ENCODE measurements around the gene TNFSF10.

The TNFSF10 gene

DNA sequence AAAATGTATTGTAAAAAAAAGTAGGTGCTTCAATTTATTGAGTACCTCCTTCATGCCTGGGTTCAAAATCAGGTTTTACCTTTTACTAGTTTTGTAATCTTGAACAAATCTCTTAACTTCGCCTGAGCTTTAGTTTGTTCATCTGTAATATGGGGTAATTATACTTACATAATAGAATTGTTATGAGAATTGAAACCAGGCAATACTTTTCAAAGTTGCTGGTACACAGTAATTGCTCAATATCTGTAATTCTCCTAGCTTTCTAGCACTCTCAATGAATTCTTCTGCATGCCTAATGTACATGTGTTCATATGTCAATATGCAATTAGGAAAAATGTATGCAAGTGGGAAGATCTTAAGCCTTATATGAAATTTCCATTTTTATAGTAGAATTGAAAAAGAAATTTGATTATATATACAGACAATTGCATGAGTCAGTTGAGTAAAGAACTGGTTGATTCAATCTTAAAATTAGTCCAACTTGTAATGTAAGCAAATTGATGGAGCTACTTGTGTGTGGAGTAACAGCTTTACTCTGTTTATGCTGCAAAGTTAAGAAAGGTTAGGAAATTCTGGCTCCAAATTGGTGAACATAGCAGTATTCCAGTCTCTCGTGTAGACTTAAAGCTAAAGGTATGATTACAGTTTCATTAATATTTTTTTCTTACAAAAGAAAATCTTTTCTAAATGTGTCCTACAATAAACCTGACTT, 4.1 kb downstream of the TNFSF10 start:
- TF ChIP-seq POLR2AphosphoS5 (IDR thresholded peaks at IDR 0.05; ENCODE audit: low read depth, low read length) (no peak), SIN3A (IDR thresholded peaks at IDR 0.05; ENCODE audit: borderline replicate concordance, insufficient read depth, low read length) (no peak), FOXP2 (optimal IDR thresholded peaks at IDR 0.05; ENCODE audit: borderline replicate concordance, extremely low read depth, extremely low read length, insufficient read depth) (no peak), TAF1 (IDR thresholded peaks at IDR 0.05; ENCODE audit: borderline replicate concordance, insufficient read depth, low read length) (no peak)
- TF ChIP-seq, protein P1, sequence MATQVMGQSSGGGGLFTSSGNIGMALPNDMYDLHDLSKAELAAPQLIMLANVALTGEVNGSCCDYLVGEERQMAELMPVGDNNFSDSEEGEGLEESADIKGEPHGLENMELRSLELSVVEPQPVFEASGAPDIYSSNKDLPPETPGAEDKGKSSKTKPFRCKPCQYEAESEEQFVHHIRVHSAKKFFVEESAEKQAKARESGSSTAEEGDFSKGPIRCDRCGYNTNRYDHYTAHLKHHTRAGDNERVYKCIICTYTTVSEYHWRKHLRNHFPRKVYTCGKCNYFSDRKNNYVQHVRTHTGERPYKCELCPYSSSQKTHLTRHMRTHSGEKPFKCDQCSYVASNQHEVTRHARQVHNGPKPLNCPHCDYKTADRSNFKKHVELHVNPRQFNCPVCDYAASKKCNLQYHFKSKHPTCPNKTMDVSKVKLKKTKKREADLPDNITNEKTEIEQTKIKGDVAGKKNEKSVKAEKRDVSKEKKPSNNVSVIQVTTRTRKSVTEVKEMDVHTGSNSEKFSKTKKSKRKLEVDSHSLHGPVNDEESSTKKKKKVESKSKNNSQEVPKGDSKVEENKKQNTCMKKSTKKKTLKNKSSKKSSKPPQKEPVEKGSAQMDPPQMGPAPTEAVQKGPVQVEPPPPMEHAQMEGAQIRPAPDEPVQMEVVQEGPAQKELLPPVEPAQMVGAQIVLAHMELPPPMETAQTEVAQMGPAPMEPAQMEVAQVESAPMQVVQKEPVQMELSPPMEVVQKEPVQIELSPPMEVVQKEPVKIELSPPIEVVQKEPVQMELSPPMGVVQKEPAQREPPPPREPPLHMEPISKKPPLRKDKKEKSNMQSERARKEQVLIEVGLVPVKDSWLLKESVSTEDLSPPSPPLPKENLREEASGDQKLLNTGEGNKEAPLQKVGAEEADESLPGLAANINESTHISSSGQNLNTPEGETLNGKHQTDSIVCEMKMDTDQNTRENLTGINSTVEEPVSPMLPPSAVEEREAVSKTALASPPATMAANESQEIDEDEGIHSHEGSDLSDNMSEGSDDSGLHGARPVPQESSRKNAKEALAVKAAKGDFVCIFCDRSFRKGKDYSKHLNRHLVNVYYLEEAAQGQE (IDR thresholded peaks at IDR 0.05; ENCODE audit: insufficient read depth in 1 of 2, low read depth in 2 of 2, low read length in 2 of 2) = no peak

DNA sequence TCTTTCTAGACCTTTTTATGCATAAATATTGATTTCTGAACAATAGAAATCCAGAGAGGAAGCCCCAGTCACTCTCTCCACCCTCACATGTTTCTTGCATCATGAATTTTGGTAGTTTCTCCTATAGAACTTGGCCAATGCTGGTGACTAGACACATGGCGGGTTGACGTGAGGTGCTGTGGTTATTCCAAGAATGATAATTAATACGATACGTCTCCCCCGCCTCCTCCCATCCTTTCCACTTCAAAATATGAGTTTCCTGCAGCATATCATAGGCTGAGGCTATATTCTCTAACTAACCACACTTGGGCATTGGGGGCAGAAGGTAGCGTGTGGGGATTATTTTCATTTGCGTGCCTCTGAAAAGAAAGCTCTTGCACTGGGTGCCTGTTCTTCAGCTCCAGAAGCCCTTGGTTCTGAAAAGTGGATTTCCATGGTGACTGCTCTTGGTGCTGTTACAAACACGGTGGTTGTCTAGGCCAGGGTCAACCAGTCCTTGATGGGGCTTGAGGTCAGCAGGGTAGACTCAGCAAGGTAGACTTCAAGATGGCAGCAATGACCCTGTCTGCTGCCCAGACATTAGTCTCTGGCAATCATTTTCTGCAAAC, 5.3 kb downstream of the TNFSF10 start:
- TF ChIP-seq TAF1 (IDR thresholded peaks at IDR 0.05; ENCODE audit: borderline replicate concordance, insufficient read depth, low read length) = no peak
- TF ChIP-seq, protein P1 (IDR thresholded peaks at IDR 0.05; ENCODE audit: insufficient read depth in 1 of 2, low read depth in 2 of 2, low read length in 2 of 2) = no peak
- TF ChIP-seq SIN3A (IDR thresholded peaks at IDR 0.05; ENCODE audit: borderline replicate concordance, insufficient read depth, low read length) = no peak
- TF ChIP-seq POLR2AphosphoS5 (IDR thresholded peaks at IDR 0.05; ENCODE audit: low read depth, low read length) = no peak
- no peak for TF ChIP-seq FOXP2 (optimal IDR thresholded peaks at IDR 0.05; ENCODE audit: borderline replicate concordance, extremely low read depth, extremely low read length, insufficient read depth)

DNA sequence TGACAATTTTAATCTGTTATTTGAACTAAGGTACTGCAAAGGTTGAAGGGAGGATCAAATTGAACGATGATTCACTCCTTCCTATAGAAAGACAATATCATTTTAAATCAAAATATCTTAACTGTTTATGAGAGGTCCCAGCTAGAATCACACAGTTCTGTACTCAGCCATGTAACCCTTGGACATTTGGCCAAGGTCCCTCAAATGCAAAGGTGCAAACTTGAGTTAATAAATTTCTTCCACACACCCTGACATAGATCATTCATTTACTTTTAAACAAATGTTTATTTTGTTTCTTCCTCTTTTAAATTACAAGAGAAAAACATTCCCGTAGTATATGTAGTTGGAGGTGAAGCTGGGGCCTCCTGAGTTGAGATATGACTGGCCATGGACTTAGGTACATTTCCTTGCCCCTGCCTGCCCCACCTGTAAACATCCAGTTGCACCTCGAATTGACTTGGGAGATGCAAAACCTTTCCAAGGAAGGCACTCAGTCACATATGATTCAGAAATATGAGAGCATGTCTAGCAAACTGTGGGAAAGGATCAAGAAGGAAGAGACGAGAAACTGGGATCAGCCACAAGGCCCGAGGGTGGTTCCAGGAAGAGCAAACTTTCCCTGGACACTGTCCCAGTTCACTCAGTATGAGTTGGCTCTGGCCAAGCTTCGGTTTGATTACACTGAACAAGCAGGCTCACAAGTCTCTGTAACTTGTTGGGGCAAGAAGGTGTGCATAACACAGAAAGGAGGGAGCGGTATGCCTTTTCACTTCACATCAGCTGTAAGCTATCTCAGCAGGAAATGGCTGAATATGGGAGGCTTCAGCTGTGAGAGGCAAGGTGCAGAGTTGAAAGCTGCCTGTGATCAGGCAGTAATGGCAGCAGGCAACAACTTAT, 6.7 kb downstream of the TNFSF10 start:
- TF ChIP-seq POLR2AphosphoS5 (IDR thresholded peaks at IDR 0.05; ENCODE audit: low read depth, low read length) = no peak
- TF ChIP-seq TAF1 (IDR thresholded peaks at IDR 0.05; ENCODE audit: borderline replicate concordance, insufficient read depth, low read length) = no peak
- TF ChIP-seq FOXP2 (optimal IDR thresholded peaks at IDR 0.05; ENCODE audit: borderline replicate concordance, extremely low read depth, extremely low read length, insufficient read depth) = no peak
- TF ChIP-seq, protein P1 (IDR thresholded peaks at IDR 0.05; ENCODE audit: insufficient read depth in 1 of 2, low read depth in 2 of 2, low read length in 2 of 2) = no peak
- no peak for TF ChIP-seq SIN3A (IDR thresholded peaks at IDR 0.05; ENCODE audit: borderline replicate concordance, insufficient read depth, low read length)

DNA sequence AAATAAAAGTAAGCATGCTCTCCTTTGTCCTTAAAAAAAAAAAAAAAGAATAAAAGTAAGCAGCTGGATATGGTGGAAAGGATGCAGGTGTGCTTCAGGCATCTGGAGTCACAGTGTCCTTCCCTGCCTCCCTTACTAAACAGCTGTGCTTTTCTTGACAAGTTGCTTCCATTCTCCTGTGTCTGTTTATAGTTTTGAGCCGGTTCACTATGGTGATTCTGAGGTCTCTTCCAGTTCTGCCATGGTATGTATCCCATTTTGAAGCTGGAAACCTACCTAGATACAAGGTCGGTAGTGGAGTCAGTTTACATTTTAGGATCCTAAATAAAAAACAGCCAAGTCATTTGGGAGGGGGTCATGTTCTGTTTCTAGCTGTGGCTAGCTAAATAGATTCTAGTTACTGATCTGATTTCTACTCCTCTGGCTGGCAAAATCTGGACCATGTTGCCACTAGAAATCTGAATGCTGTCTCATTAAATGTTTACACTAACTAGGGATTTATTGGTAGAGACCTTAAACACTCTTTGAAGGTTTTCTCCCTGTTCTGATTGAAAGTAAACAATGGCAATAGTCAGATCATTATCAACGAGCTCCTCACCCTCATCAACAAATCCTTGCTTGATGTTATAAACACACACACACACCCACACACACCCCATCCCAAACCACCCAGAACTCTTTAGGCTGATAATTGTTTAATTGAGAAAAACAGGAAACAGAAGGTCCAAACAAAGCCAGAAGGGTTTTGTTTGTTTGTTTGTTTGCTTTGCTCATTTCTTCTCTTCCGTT, 7.9 kb downstream of the TNFSF10 start:
- no peak for TF ChIP-seq FOXP2 (optimal IDR thresholded peaks at IDR 0.05; ENCODE audit: borderline replicate concordance, extremely low read depth, extremely low read length, insufficient read depth)

DNA sequence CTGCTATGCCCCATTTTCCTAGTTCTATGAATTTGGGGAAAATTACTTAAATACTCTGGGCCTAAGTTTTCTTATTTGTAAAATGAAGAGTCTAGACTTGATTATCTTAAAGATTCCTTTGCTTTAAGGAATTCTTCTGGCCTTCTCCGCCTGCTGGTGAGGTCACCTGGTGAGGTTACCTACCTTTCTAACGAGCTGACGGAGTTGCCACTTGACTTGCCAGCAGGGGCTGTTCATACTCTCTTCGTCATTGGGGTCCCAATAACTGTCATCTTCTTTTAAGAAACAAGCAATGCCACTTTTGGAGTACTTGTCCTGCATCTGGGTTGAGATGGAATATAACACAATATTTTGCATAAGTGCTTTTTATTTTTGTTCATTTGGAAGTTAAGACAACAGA, 8.6 kb downstream of the TNFSF10 start:
- no peak for TF ChIP-seq SIN3A (IDR thresholded peaks at IDR 0.05; ENCODE audit: borderline replicate concordance, insufficient read depth, low read length)
- no peak for TF ChIP-seq POLR2AphosphoS5 (IDR thresholded peaks at IDR 0.05; ENCODE audit: low read depth, low read length)
- TF ChIP-seq, protein P1 (IDR thresholded peaks at IDR 0.05; ENCODE audit: insufficient read depth in 1 of 2, low read depth in 2 of 2, low read length in 2 of 2) = no peak
- TF ChIP-seq TAF1 (IDR thresholded peaks at IDR 0.05; ENCODE audit: borderline replicate concordance, insufficient read depth, low read length) = no peak
- no peak for TF ChIP-seq FOXP2 (optimal IDR thresholded peaks at IDR 0.05; ENCODE audit: borderline replicate concordance, extremely low read depth, extremely low read length, insufficient read depth)
